ENCODE data around the gene SLC2A13.

- TF ChIP-seq CTCF (IDR thresholded peaks at IDR 0.05) (no peak), POLR2A (IDR thresholded peaks at IDR 0.05) (no peak)
These were observed 139.2 kb downstream of the SLC2A13 start for GRCh38 chr12:39966721-39967120.
